Right forelimb (tissue), 1 donor: ENCODE measurements around the gene ADGRL3.

Source experiments
- DNase-seq: peaks from one replicate; pipeline ENCODE4 v3.0.0-alpha.2; 2018

ADGRL3 gene

GRCh38 chr4:61431131-61431530 is 231.0 kb downstream of the ADGRL3 start:
- no peak for DNase-seq

- DNase-seq, result no peak
Observed at GRCh38 chr4:61437923-61438322, 237.8 kb downstream of the ADGRL3 start.

GRCh38 chr4:61440321-61440720 is 240.2 kb downstream of the ADGRL3 start:
- DNase-seq, result no peak

GRCh38 chr4:61442936-61443335 is 242.8 kb downstream of the ADGRL3 start:
- DNase-seq, result no peak

- DNase-seq, result no peak
Observed at GRCh38 chr4:61443813-61444510, 243.8 kb downstream of the ADGRL3 start.

GRCh38 chr4:61445374-61446063 is 245.4 kb downstream of the ADGRL3 start:
- no peak for DNase-seq

GRCh38 chr4:61446941-61447340 is 246.8 kb downstream of the ADGRL3 start:
- DNase-seq, result no peak

- no peak for DNase-seq
Observed at GRCh38 chr4:61447918-61448317, 247.8 kb downstream of the ADGRL3 start.

GRCh38 chr4:61451935-61452334 is 251.8 kb downstream of the ADGRL3 start:
- no peak for DNase-seq

- no peak for DNase-seq
Observed at GRCh38 chr4:61461956-61462355, 261.8 kb downstream of the ADGRL3 start.

GRCh38 chr4:61462451-61463326 is 262.6 kb downstream of the ADGRL3 start:
- DNase-seq, result no peak

GRCh38 chr4:61468024-61468720 is 268.0 kb downstream of the ADGRL3 start:
- no peak for DNase-seq

- DNase-seq, result no peak
Observed at GRCh38 chr4:61473306-61473705, 273.2 kb downstream of the ADGRL3 start.

GRCh38 chr4:61478340-61478739 is 278.2 kb downstream of the ADGRL3 start:
- no peak for DNase-seq

GRCh38 chr4:61485056-61485455 is 284.9 kb downstream of the ADGRL3 start:
- DNase-seq, result no peak

GRCh38 chr4:61489927-61490326 is 289.8 kb downstream of the ADGRL3 start:
- DNase-seq, result no peak

- no peak for DNase-seq
Observed at GRCh38 chr4:61493041-61493440, 292.9 kb downstream of the ADGRL3 start.

- no peak for DNase-seq
Observed at GRCh38 chr4:61493470-61493869, 293.3 kb downstream of the ADGRL3 start.

GRCh38 chr4:61500883-61501282 is 300.8 kb downstream of the ADGRL3 start:
- DNase-seq, result no peak

- DNase-seq, result no peak
Observed at GRCh38 chr4:61501812-61502211, 301.7 kb downstream of the ADGRL3 start.

- no peak for DNase-seq
Observed at GRCh38 chr4:61505773-61506685, 305.9 kb downstream of the ADGRL3 start.

- no peak for DNase-seq
Observed at GRCh38 chr4:61507091-61507490, 307.0 kb downstream of the ADGRL3 start.
